ENCODE results near the gene OCSTAMP.

- TF ChIP-seq POLR2AphosphoS5 (IDR thresholded peaks at IDR 0.05; ENCODE audit: insufficient read depth, low read depth, low read length) (no peak), POLR2A (IDR thresholded peaks at IDR 0.05; ENCODE audit: low read depth, low read length) (no peak), CTCF (IDR thresholded peaks at IDR 0.05; ENCODE audit: extremely low read depth in 1 of 2, insufficient read depth in 1 of 2, low read depth in 1 of 2, low read length in 2 of 2) (no peak), GATA2 (IDR thresholded peaks at IDR 0.05; ENCODE audit: insufficient read depth, insufficient read length, low read depth, low read length) (no peak), EZH2 (IDR thresholded peaks at IDR 0.05; ENCODE audit: borderline replicate concordance, low read depth, low read length, severe bottlenecking) (no peak), MYC (IDR thresholded peaks at IDR 0.05; ENCODE audit: low read depth, low read length) (no peak), MAX (IDR thresholded peaks at IDR 0.05; ENCODE audit: insufficient read depth, insufficient read length) (no peak), JUN (IDR thresholded peaks at IDR 0.05; ENCODE audit: borderline replicate concordance, insufficient read depth, insufficient read length, low read depth) (no peak), FOS (IDR thresholded peaks at IDR 0.05; ENCODE audit: borderline replicate concordance, insufficient read depth, low read length) (no peak)
These were observed 6.5 kb downstream of the OCSTAMP start for GRCh38 chr20:46543959-46544358.

All from endothelial cell of umbilical vein (primary cell).